ENCODE data around the gene ZNF581. TPM values are rescaled to one million over a fixed set of nuclear protein-coding genes. Genes with fewer than 3 reads are reported as not detected.

The ZNF581 gene
- total RNA-seq, 1 experiment from 2014 or later: 39.0 TPM

GRCh38 chr19:55647732-55648584 is 4.5 kb downstream of the ZNF581 start, which contains the start of gene CCDC106:
CCDC106 (plus strand) TSS chr19:55648212; CDS start chr19:55649047, 835 bp downstream.
- H3K27me3 ChIP-seq (ENCODE audit: control insufficient read depth, insufficient read depth, low read length): no peaks in the 10 kb centered on the region
- H3K36me3 ChIP-seq (ENCODE audit: control insufficient read depth, insufficient read depth, low read length): peaks cover 16% of the 10 kb centered on the region
- peak within 1 kb of the TSS; percentile 94 for H3K27ac ChIP-seq (ENCODE audit: low read length)
- ChIA-PET CTCF (interaction anchor here (0.5 to 1.4 kb wide), 2 partner anchors 15 to 230 kb away, joined by 6 to 9 read pairs; no protein-coding TSS in a partner anchor), POLR2A (interaction anchor here (0.6 kb wide), 1 partner anchor 133 kb away, joined by 3 read pairs; no protein-coding TSS in a partner anchor)
- peaks cover 39% of the 10 kb centered on the region for H3K4me1 ChIP-seq (ENCODE audit: control insufficient read depth, insufficient read depth, low read length)
- peak; percentile 6; the same call in 1 of the 2 replicates for TF ChIP-seq SIN3A (IDR thresholded peaks at IDR 0.05; ENCODE audit: borderline replicate concordance, insufficient read depth, low read depth, low read length)
- TF ChIP-seq POLR2AphosphoS5 (IDR thresholded peaks at IDR 0.05; ENCODE audit: low read depth, low read length): no peak; the same call in 1 of the 2 replicates
- no peak for TF ChIP-seq CTCF (IDR thresholded peaks at IDR 0.05)
- 0 out of 4 replicates have a peak, but pooled peaks of 1 of the 2 experiments have one; percentile 10 for TF ChIP-seq REST (IDR thresholded peaks at IDR 0.05; ENCODE audit: insufficient read depth in 1 of 2, low read depth in 2 of 2, low read length in 1 of 2)
- no peak for TF ChIP-seq TCF7L2 (IDR thresholded peaks at IDR 0.05; ENCODE audit: low read depth, low read length)
- DNase-seq (ENCODE audit: low read depth, low spot score) (no peak), ATAC-seq (peak; percentile 61)
- peak within 1 kb of the TSS; percentile 70 to 78 for H3K4me3 ChIP-seq (ENCODE audit: low read depth in 2 of 2, low read length in 2 of 2)
- no TSS peak for BruUV-seq (replicated peaks)
- in situ Hi-C loops (cut with HindIII; ENCODE audit: low pct_unique_long_range_greater_than_20kb, low sequenced_read_pairs): no loop called here
- intact Hi-C loops (cut with micrococcal nuclease; ENCODE audit: unreplicated experiment): no loop called here
- H3K9me3 ChIP-seq (ENCODE audit: control insufficient read depth, insufficient read depth, low read depth, low read length): no peaks in the 10 kb centered on the region

- Histone ChIP-seq H3K4me1 (ENCODE audit: control insufficient read depth, insufficient read depth, low read length) (peaks cover 36% of the 10 kb centered on the region), H3K9me3 (ENCODE audit: control insufficient read depth, insufficient read depth, low read depth, low read length) (no peaks in the 10 kb centered on the region), H3K27me3 (ENCODE audit: control insufficient read depth, insufficient read depth, low read length) (no peaks in the 10 kb centered on the region), H3K4me3 (ENCODE audit: low read depth in 2 of 2, low read length in 2 of 2) (peak overlapping the region; percentile 70 to 78), H3K36me3 (ENCODE audit: control insufficient read depth, insufficient read depth, low read length) (peaks cover 16% of the 10 kb centered on the region), H3K27ac (ENCODE audit: low read length) (peak overlapping the region; percentile 94)
- ChIA-PET CTCF (interaction anchor here (0.6 kb wide), 1 partner anchor 659 kb away, joined by 4 read pairs; no protein-coding TSS in a partner anchor), POLR2A (no interaction called here)
- ATAC-seq (peak; percentile 19; the same call in 1 of the 2 replicates), DNase-seq (ENCODE audit: low read depth, low spot score) (no peak)
- in situ Hi-C loops (cut with HindIII; ENCODE audit: low pct_unique_long_range_greater_than_20kb, low sequenced_read_pairs): no loop called here
- no peak for TF ChIP-seq POLR2AphosphoS5 (IDR thresholded peaks at IDR 0.05; ENCODE audit: low read depth, low read length)
- TF ChIP-seq CTCF (IDR thresholded peaks at IDR 0.05): no peak
- no peak for TF ChIP-seq SIN3A (IDR thresholded peaks at IDR 0.05; ENCODE audit: borderline replicate concordance, insufficient read depth, low read depth, low read length)
- no peak for TF ChIP-seq REST (IDR thresholded peaks at IDR 0.05; ENCODE audit: insufficient read depth in 1 of 2, low read depth in 2 of 2, low read length in 1 of 2)
- TF ChIP-seq TCF7L2 (IDR thresholded peaks at IDR 0.05; ENCODE audit: low read depth, low read length): no peak
- no TSS peak for BruUV-seq (replicated peaks)
- intact Hi-C loops (cut with micrococcal nuclease; ENCODE audit: unreplicated experiment): no loop called here
Observed at GRCh38 chr19:55648585-55649267, 5.3 kb downstream of the ZNF581 start.
